A673 (cell line): ENCODE data around the gene BCKDHA. TPM values are rescaled to one million over a fixed set of nuclear protein-coding genes. Genes with fewer than 3 reads are reported as not detected.
A peak's percentile ranks its signal among the peaks of the same experiment; 100 is the strongest.

Experiments
- BruUV-seq: library from RNA; stranded (reverse); fragments of 400-500 nt; replicated peaks from 2 replicates; lab custom pipeline; 2021; lab: Mats Ljungman, UMichigan
- CTCF ChIA-PET: fragments of 300-600 bp; sonication (Branson Sonifier 250); formaldehyde crosslinking; loops from one replicate; lab custom pipeline; 2022; ENCODE audit warnings: antibody characterized with exemption; lab: Charles Lee
- POLR2A ChIA-PET: fragments of 300-600 bp; sonication (Branson Sonifier 250); formaldehyde crosslinking; loops from one replicate; lab custom pipeline; 2022; ENCODE audit warnings: antibody characterized with exemption; ENCODE audit not compliant: low non-redundant PET; lab: Charles Lee
- DNase-seq: peaks from one replicate; pipeline ENCODE4 v3.0.0-alpha.2; 2015; ENCODE audit warnings: low spot score
- H3K27ac ChIP-seq: fragments of 200-600 bp; sonication (generic); 2 replicates; pipeline ENCODE4 v1.5.1; 2016; ENCODE audit warnings: mixed run types, low read depth, mild to moderate bottlenecking, mixed read lengths, antibody characterized with exemption, low read length; ENCODE audit not compliant: poor library complexity, severe bottlenecking
- H3K27me3 ChIP-seq: fragments of 200-600 bp; sonication (generic); replicated peaks from 2 replicates; pipeline ENCODE4 v1.6.1; 2017; ENCODE audit warnings: mixed run types, low read depth, mild to moderate bottlenecking, mixed read lengths, antibody characterized with exemption, low read length; ENCODE audit not compliant: insufficient read depth, poor library complexity
- H3K36me3 ChIP-seq: fragments of 200-600 bp; sonication (generic); 2 replicates; pipeline ENCODE4 v1.6.1; 2016; ENCODE audit warnings: mixed run types, mild to moderate bottlenecking, mixed read lengths, antibody characterized with exemption, low read length; ENCODE audit not compliant: insufficient read depth, poor library complexity, severe bottlenecking
- H3K4me1 ChIP-seq: fragments of 200-600 bp; sonication (generic); 2 replicates; pipeline ENCODE4 v1.6.1; 2017; ENCODE audit warnings: mixed run types, mild to moderate bottlenecking, mixed read lengths, antibody characterized with exemption, low read length; ENCODE audit not compliant: insufficient read depth, poor library complexity, severe bottlenecking
- H3K4me3 ChIP-seq: fragments of 200-600 bp; sonication (generic); 2 replicates; pipeline ENCODE4 v1.5.1; 2016; ENCODE audit warnings: low read depth, mixed run types, mild to moderate bottlenecking, mixed read lengths, low read length; ENCODE audit not compliant: poor library complexity, severe bottlenecking
- H3K9me3 ChIP-seq: fragments of 200-600 bp; sonication (generic); 2 replicates; pipeline ENCODE4 v1.6.1; 2016; ENCODE audit warnings: mixed run types, low read depth, mild to moderate bottlenecking, mixed read lengths, antibody characterized with exemption, low read length; ENCODE audit not compliant: poor library complexity, severe bottlenecking
- CTCF ChIP-seq: fragments of 300-800, 200-600 bp; sonication (generic); conservative IDR thresholded peaks from 2 replicates; pipeline ENCODE4 v1.5.1; 2017; ENCODE audit warnings: low read depth, mild to moderate bottlenecking, antibody characterized with exemption, low read length, moderate library complexity, mixed read lengths
- EZH2 ChIP-seq: fragments of 200-600 bp; sonication (generic); IDR thresholded peaks from 2 replicates; pipeline ENCODE4 v1.6.1; 2017; ENCODE audit warnings: borderline replicate concordance, low read depth, mild to moderate bottlenecking, mixed read lengths, antibody characterized with exemption, low read length; ENCODE audit not compliant: poor library complexity, severe bottlenecking
- intact Hi-C: fragments of 100-400 bp; cut with micrococcal nuclease; formaldehyde crosslinking; loops from one replicate; pipeline ENCODE4 v1.10.0; 2022; ENCODE audit not compliant: unreplicated experiment
- total RNA-seq: library from RNA; stranded (reverse); gene quantifications from 2 replicates; pipeline ENCODE4 v1.2.3, GENCODE V29; 2021

BCKDHA gene
- total RNA-seq, 1 experiment from 2014 or later = 14.7 TPM

- no peaks in the 10 kb centered on the region for H3K27me3 ChIP-seq
- no peak overlapping the region for H3K27ac ChIP-seq
- intact Hi-C loops = no loop called here
- no peak for TF ChIP-seq EZH2
- no peak for TF ChIP-seq CTCF
- DNase-seq = no peak
- H3K36me3 ChIP-seq = no peaks in the 10 kb centered on the region
- H3K9me3 ChIP-seq = no peaks in the 10 kb centered on the region
- no peak overlapping the region for H3K4me3 ChIP-seq
- POLR2A ChIA-PET = no interaction called here
- BruUV-seq = no TSS peak
- H3K4me1 ChIP-seq = peaks cover 8% of the 10 kb centered on the region
- CTCF ChIA-PET = no interaction called here
Observed at GRCh38 chr19:41443813-41444455, 46.3 kb downstream of the BCKDHA start.

- ChIA-PET POLR2A (no interaction called here), CTCF (no interaction called here)
- intact Hi-C loops = loop anchor here (5.0 kb wide), 1 partner anchor 302 kb away; no protein-coding TSS in a partner anchor
- Histone ChIP-seq H3K27me3 (no peaks in the 10 kb centered on the region), H3K4me1 (peaks cover 6% of the 10 kb centered on the region), H3K27ac (no peak overlapping the region), H3K4me3 (no peak overlapping the region), H3K36me3 (no peaks in the 10 kb centered on the region), H3K9me3 (no peaks in the 10 kb centered on the region)
- TF ChIP-seq EZH2 (no peak), CTCF (no peak)
- no peak for DNase-seq
- no TSS peak for BruUV-seq
Observed at GRCh38 chr19:41445575-41445974, 48.0 kb downstream of the BCKDHA start.

- H3K4me3 ChIP-seq = no peak overlapping the region
- TF ChIP-seq EZH2 (no peak), CTCF (0 out of 2 replicates have a peak, but pooled peaks have one; percentile 21)
- ChIA-PET POLR2A (interaction anchor here (0.7 kb wide), 1 partner anchor 1276 kb away, joined by 8 read pairs; no protein-coding TSS in a partner anchor), CTCF (interaction anchor here (0.7 to 3.0 kb wide), 2 partner anchors 117 to 148 kb away, joined by 9 to 44 read pairs; no protein-coding TSS in a partner anchor)
- H3K27me3 ChIP-seq = no peaks in the 10 kb centered on the region
- no TSS peak for BruUV-seq
- H3K27ac ChIP-seq = no peak overlapping the region
- H3K36me3 ChIP-seq = no peaks in the 10 kb centered on the region
- DNase-seq = no peak
- H3K9me3 ChIP-seq = no peaks in the 10 kb centered on the region
- H3K4me1 ChIP-seq = peaks cover 6% of the 10 kb centered on the region
- intact Hi-C loops = loop anchor here (5.0 kb wide), 1 partner anchor 299 kb away; no protein-coding TSS in a partner anchor
Observed at GRCh38 chr19:41447732-41448332, 50.2 kb downstream of the BCKDHA start.
